Fibroblast of pulmonary artery (primary cell): ENCODE measurements around the gene ADK.
A peak's percentile ranks its signal among the peaks of the same experiment; 100 is the strongest.

ENCODE experiments used
- DNase-seq: peaks from one replicate; pipeline ENCODE4 v3.0.0-alpha.2; 2010; ENCODE audit warnings: low read depth
- H3K4me3 ChIP-seq: replicated peaks from 2 replicates; pipeline ENCODE4 v1.5.1; 2011; ENCODE audit warnings: low read depth, mild to moderate bottlenecking, control low read depth, low read length, moderate library complexity
- CTCF ChIP-seq: IDR thresholded peaks from 2 replicates; pipeline ENCODE4 v1.5.1; 2011; ENCODE audit warnings: mild to moderate bottlenecking, control low read depth, low read length, inconsistent platforms; ENCODE audit errors: missing control alignments

Gene ADK

GRCh38 chr10:74728225-74728624 lies 577.2 kb downstream of the ADK start:
- no peak for DNase-seq
- TF ChIP-seq CTCF, result no peak
- H3K4me3 ChIP-seq, result no peak overlapping the region

- no peak for TF ChIP-seq CTCF
- no peak for DNase-seq
These were observed 579.2 kb downstream of the ADK start for GRCh38 chr10:74730246-74730645.

GRCh38 chr10:74733612-74734011 lies 582.6 kb downstream of the ADK start:
- no peak for TF ChIP-seq CTCF
- no peak for DNase-seq
- no peak overlapping the region for H3K4me3 ChIP-seq

More at GRCh38 chr10:74730246-74730645, 579.2 kb downstream of the ADK start:
- H3K4me3 ChIP-seq, result no peak overlapping the region

GRCh38 chr10:74736029-74736428 lies 585.0 kb downstream of the ADK start:
- TF ChIP-seq CTCF, result no peak

GRCh38 chr10:74738052-74738451 lies 587.0 kb downstream of the ADK start:
- H3K4me3 ChIP-seq, result no peak overlapping the region
- no peak for TF ChIP-seq CTCF
- peak; percentile 12 for DNase-seq

More at GRCh38 chr10:74736029-74736428, 585.0 kb downstream of the ADK start:
- H3K4me3 ChIP-seq, result no peak overlapping the region
- no peak for DNase-seq

GRCh38 chr10:74738542-74738941 lies 587.5 kb downstream of the ADK start:
- no peak overlapping the region for H3K4me3 ChIP-seq
- peak; percentile 9 for DNase-seq
- TF ChIP-seq CTCF, result no peak

GRCh38 chr10:74738985-74739567 lies 588.1 kb downstream of the ADK start:
- peak; percentile 42 for DNase-seq
- H3K4me3 ChIP-seq, result no peak overlapping the region
- peak; percentile 48 for TF ChIP-seq CTCF
